GM12872 (cell line): ENCODE data around the gene KCNIP3.

Experiments used
- TF ChIP-seq, protein P1 (sequence below): IDR thresholded peaks from 3 replicates; pipeline ENCODE4 v1.5.1; 2011; ENCODE audit warnings: low read depth, mild to moderate bottlenecking, low read length, moderate library complexity; ENCODE audit not compliant: insufficient read depth

The KCNIP3 gene

DNA sequence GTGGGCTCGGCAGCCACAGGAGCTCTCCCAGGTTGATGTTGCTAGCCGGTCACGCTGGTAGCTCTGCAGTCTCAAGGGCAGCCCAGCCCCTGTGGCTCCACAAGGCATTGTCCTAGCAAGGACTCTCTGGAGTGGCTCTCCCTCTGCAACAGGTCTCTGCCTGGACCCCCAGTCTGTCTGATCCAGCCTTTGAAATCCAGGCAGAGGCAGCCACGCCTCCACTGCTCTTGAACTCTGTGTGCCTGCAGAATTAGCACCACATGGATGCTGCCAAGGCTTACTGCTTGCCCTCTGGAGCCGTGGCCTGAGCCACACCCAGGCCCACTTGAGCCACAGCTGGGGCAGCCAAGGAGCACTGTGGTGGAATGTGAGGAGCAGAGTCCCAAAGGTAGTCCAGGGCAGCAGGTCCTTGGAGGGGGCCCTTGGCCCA lies 62.4 kb downstream of the KCNIP3 start:
- TF ChIP-seq, protein P1, sequence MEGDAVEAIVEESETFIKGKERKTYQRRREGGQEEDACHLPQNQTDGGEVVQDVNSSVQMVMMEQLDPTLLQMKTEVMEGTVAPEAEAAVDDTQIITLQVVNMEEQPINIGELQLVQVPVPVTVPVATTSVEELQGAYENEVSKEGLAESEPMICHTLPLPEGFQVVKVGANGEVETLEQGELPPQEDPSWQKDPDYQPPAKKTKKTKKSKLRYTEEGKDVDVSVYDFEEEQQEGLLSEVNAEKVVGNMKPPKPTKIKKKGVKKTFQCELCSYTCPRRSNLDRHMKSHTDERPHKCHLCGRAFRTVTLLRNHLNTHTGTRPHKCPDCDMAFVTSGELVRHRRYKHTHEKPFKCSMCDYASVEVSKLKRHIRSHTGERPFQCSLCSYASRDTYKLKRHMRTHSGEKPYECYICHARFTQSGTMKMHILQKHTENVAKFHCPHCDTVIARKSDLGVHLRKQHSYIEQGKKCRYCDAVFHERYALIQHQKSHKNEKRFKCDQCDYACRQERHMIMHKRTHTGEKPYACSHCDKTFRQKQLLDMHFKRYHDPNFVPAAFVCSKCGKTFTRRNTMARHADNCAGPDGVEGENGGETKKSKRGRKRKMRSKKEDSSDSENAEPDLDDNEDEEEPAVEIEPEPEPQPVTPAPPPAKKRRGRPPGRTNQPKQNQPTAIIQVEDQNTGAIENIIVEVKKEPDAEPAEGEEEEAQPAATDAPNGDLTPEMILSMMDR: no peak

- TF ChIP-seq, protein P1: no peak
Observed at GRCh38 chr2:95361216-95361980, 64.3 kb downstream of the KCNIP3 start.

- TF ChIP-seq, protein P1: no peak
Observed at GRCh38 chr2:95362486-95362885, 65.3 kb downstream of the KCNIP3 start.

- TF ChIP-seq, protein P1: no peak
Observed at GRCh38 chr2:95366514-95366913, 69.4 kb downstream of the KCNIP3 start.

DNA sequence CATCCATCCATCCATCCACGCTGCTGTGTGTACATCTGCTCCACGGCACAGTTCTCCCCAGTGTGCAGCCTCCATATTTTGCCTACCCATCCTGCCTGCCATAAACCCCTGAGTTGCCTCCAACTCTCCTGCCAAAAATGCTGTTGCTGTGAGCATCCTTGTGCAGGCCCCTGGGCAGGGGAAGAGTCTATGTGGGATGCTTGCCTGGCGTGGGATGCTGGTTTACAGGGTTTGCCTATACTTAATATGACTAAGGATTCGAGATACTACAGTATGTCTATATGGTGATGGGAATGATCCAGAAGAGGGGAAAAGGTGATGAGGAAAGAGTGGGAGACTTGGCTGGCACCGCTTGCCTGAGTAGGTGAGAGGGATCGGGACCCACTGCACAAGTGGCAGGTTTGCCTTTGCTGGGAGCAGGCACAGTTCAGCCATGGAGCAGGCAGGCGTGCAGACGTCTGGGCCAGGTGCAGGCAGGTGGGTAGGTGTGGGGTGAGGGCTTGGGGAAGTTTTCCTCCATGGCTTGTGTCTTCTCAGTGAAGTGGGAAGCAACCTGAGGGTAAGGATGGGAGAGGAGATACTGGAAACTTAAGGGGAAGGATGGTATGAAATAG lies 75.2 kb downstream of the KCNIP3 start:
- TF ChIP-seq, protein P1: no peak

DNA sequence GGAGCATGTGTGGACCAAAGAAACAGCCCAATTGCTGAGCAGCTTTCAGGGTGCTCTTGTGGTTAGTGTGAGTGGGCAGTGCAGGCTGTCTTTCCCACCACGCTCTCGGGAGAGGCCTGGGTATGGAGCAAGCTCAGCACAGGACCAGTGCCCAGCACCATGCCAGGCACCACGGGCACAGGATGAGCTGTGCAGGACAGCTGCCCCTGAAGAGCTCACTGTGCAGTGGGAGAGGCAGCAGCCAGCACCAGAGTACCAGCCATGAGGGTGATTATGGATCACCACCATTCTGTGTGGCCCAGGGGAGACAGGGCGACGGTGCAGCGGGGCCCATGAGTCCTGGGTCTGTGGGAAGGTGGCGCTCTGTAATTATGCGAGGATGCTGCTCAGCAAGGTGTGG lies 75.7 kb downstream of the KCNIP3 start:
- TF ChIP-seq, protein P1: no peak

DNA sequence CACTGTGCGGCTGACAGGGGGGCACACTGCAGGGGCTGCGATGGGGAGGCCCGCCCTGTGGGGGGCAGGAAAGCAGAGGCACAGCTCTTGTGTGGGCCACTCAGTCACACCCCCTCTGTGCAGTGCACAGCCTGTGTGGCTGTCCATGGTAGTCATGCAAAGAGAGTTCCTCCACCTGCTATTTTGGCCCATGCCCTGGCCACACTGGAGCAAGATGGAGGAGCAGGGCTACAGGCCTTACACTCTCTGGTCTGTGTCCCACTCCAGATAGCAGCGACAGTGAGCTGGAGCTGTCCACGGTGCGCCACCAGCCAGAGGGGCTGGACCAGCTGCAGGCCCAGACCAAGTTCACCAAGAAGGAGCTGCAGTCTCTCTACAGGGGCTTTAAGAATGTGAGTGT lies 76.9 kb downstream of the KCNIP3 start:
- TF ChIP-seq, protein P1: no peak
